DND-41 (cell line): ENCODE measurements around the gene DDN.

Experiments
- ATAC-seq: fragments of 200-7000 bp; cut with Tn5 transposase; 3 replicates; pipeline ENCODE4 v1.9.1; 2021; ENCODE audit warnings: low read depth; ENCODE audit not compliant: insufficient read depth
- DNase-seq: peaks from one replicate; pipeline ENCODE4 v3.0.0-alpha.2; 2020
- H2AFZ ChIP-seq: 2 replicates; pipeline ENCODE4 v1.6.0; 2012; ENCODE audit warnings: low read depth, low read length
- H3K27ac ChIP-seq: 2 replicates; pipeline ENCODE4 v1.5.1; 2012; ENCODE audit warnings: low read length, inconsistent platforms
- H3K27me3 ChIP-seq: fragments of 200-600 bp; sonication (generic); 2 replicates; pipeline ENCODE4 v1.6.0; 2012; ENCODE audit warnings: low read length, mild to moderate bottlenecking, inconsistent platforms; ENCODE audit not compliant: insufficient read depth, poor library complexity
- H3K36me3 ChIP-seq: 2 replicates; pipeline ENCODE4 v1.5.1; 2012; ENCODE audit warnings: low read length, inconsistent platforms; ENCODE audit not compliant: insufficient read depth
- H3K4me1 ChIP-seq: 2 replicates; pipeline ENCODE4 v1.5.1; 2012; ENCODE audit warnings: mild to moderate bottlenecking, low read length; ENCODE audit not compliant: insufficient read depth
- H3K4me2 ChIP-seq: 2 replicates; pipeline ENCODE4 v1.6.0; 2012; ENCODE audit warnings: mild to moderate bottlenecking, moderate library complexity, low read length, inconsistent platforms; ENCODE audit not compliant: insufficient read depth
- H3K4me3 ChIP-seq, 2 experiments: fragments of 200-600 bp in 1 of 2; shearing (Covaris generic) in 1 of 2; 2 replicates each; pipeline ENCODE4 v1.5.1; 2012 to 2016; ENCODE audit warnings: inconsistent platforms in 2 of 2, low read length in 2 of 2, mild to moderate bottlenecking in 2 of 2, low read depth in 1 of 2, moderate library complexity in 1 of 2
- H3K79me2 ChIP-seq: 2 replicates; pipeline ENCODE4 v1.6.0; 2012; ENCODE audit warnings: low read length, inconsistent platforms; ENCODE audit not compliant: insufficient read depth
- H3K9ac ChIP-seq: 2 replicates; pipeline ENCODE4 v1.6.0; 2012; ENCODE audit warnings: low read depth, mild to moderate bottlenecking, inconsistent platforms, low read length, moderate library complexity
- H3K9me3 ChIP-seq: 2 replicates; pipeline ENCODE4 v1.5.1; 2012; ENCODE audit warnings: low read length, moderate library complexity, mild to moderate bottlenecking, inconsistent platforms; ENCODE audit not compliant: insufficient read depth, severe bottlenecking
- H4K20me1 ChIP-seq: 2 replicates; pipeline ENCODE4 v1.6.0; 2012; ENCODE audit warnings: low read length; ENCODE audit not compliant: insufficient read depth
- CTCF ChIP-seq: IDR thresholded peaks from 2 replicates; pipeline ENCODE4 v1.5.1; 2012; ENCODE audit warnings: borderline replicate concordance, low read length, moderate library complexity, mild to moderate bottlenecking; ENCODE audit not compliant: poor library complexity, severe bottlenecking; ENCODE audit errors: extremely low read depth
- EZH2 ChIP-seq: IDR thresholded peaks from 3 replicates; pipeline ENCODE4 v1.6.1; 2012; ENCODE audit warnings: borderline replicate concordance, low read depth, mild to moderate bottlenecking, moderate library complexity, low read length, inconsistent platforms; ENCODE audit not compliant: severe bottlenecking

The DDN gene

GRCh38 chr12:48979602-48980388 is 19.4 kb downstream of the DDN start:
- DNase-seq = no peak
- Histone ChIP-seq H3K4me2 (peak overlapping the region; percentile 24), H4K20me1 (no peaks in the 10 kb centered on the region)

GRCh38 chr12:48978741-48979601 is 20.2 kb downstream of the DDN start:
- peaks cover 9% of the 10 kb centered on the region for H3K4me1 ChIP-seq
- ATAC-seq (no peak), DNase-seq (no peak)
- H3K27ac ChIP-seq = no peak overlapping the region
- no peak overlapping the region for H3K9ac ChIP-seq
- no peak overlapping the region for H3K4me3 ChIP-seq
- peak overlapping the region; percentile 24 for H3K4me2 ChIP-seq
- no peak for TF ChIP-seq EZH2
- no peak for TF ChIP-seq CTCF
- H3K27me3 ChIP-seq = peaks cover 43% of the 10 kb centered on the region
- no peaks in the 10 kb centered on the region for H3K36me3 ChIP-seq
- no peak overlapping the region for H2AFZ ChIP-seq
- no peaks in the 10 kb centered on the region for H3K9me3 ChIP-seq
- no peaks in the 10 kb centered on the region for H4K20me1 ChIP-seq
- H3K79me2 ChIP-seq = no peaks in the 10 kb centered on the region

More at GRCh38 chr12:48979602-48980388, 19.4 kb downstream of the DDN start:
- H3K79me2 ChIP-seq = no peaks in the 10 kb centered on the region
- H3K4me1 ChIP-seq = peaks cover 9% of the 10 kb centered on the region
- H3K9ac ChIP-seq = no peak overlapping the region
- H3K9me3 ChIP-seq = no peaks in the 10 kb centered on the region
- TF ChIP-seq EZH2 (no peak), CTCF (no peak)
- H3K4me3 ChIP-seq = no peak overlapping the region
- no peak overlapping the region for H3K27ac ChIP-seq
- H3K27me3 ChIP-seq = peaks cover 48% of the 10 kb centered on the region
- ATAC-seq = no peak
- H2AFZ ChIP-seq = no peak overlapping the region
- H3K36me3 ChIP-seq = no peaks in the 10 kb centered on the region

GRCh38 chr12:48978291-48978740 is 20.9 kb downstream of the DDN start, which contains the start of gene WNT1:
Gene WNT1 (plus strand): TSS chr12:48978322. CDS start chr12:48978651, 329 bp downstream.
- no peaks in the 10 kb centered on the region for H3K79me2 ChIP-seq
- ATAC-seq (no peak), DNase-seq (no peak)
- no peaks in the 10 kb centered on the region for H4K20me1 ChIP-seq
- no peak for TF ChIP-seq EZH2
- TF ChIP-seq CTCF = no peak
- H3K27me3 ChIP-seq = peaks cover 39% of the 10 kb centered on the region
- H3K36me3 ChIP-seq = no peaks in the 10 kb centered on the region
- no peak within 1 kb of the TSS for H3K4me3 ChIP-seq
- peak within 1 kb of the TSS; percentile 55 for H3K4me2 ChIP-seq
- no peak within 1 kb of the TSS for H3K9ac ChIP-seq
- H3K9me3 ChIP-seq = no peaks in the 10 kb centered on the region
- peaks cover 9% of the 10 kb centered on the region for H3K4me1 ChIP-seq
- H3K27ac ChIP-seq = no peak within 1 kb of the TSS
- no peak within 1 kb of the TSS; the same call in 1 of the 2 replicates for H2AFZ ChIP-seq
